ENCODE data around the gene ARF6. TPM values are rescaled to one million over a fixed set of nuclear protein-coding genes. Genes with fewer than 3 reads are reported as not detected.
"Not testable (repeated sequence)": the region's sequence is repeated elsewhere in the genome, so short reads cannot be mapped to it uniquely, and the experiment has no call there.

Gene ARF6
- total RNA-seq, 1 donor from 2014 or later: 61.5 TPM

- TF ChIP-seq CTCF (IDR thresholded peaks at IDR 0.05): no peak
- no peak for DNase-seq
- ATAC-seq: no peak
- no peaks in the 10 kb centered on the region for H3K27me3 ChIP-seq
- H3K9me3 ChIP-seq: no peaks in the 10 kb centered on the region
- H3K27ac ChIP-seq: peak overlapping the region; percentile 42
- peaks cover 24% of the 10 kb centered on the region for H3K36me3 ChIP-seq
- intact Hi-C loops (cut with DNase I): no loop called here
- peaks cover 45% of the 10 kb centered on the region for H3K4me1 ChIP-seq
- peak overlapping the region; percentile 22 for H3K4me3 ChIP-seq
These were observed 5.1 kb downstream of the ARF6 start for GRCh38 chr14:49897965-49898364.

GRCh38 chr14:49898485-49898884 lies 5.6 kb downstream of the ARF6 start:
- H3K27me3 ChIP-seq: no peaks in the 10 kb centered on the region
- intact Hi-C loops (cut with DNase I): no loop called here
- H3K36me3 ChIP-seq: peaks cover 24% of the 10 kb centered on the region
- no peak for ATAC-seq
- peak overlapping the region; percentile 42 for H3K27ac ChIP-seq
- DNase-seq: no peak
- TF ChIP-seq CTCF (IDR thresholded peaks at IDR 0.05): no peak
- H3K4me1 ChIP-seq: peaks cover 45% of the 10 kb centered on the region
- H3K9me3 ChIP-seq: no peaks in the 10 kb centered on the region
- peak overlapping the region; percentile 22 for H3K4me3 ChIP-seq

GRCh38 chr14:49900973-49901372 lies 8.1 kb downstream of the ARF6 start:
- H3K36me3 ChIP-seq: peaks cover 2% of the 10 kb centered on the region
- no peak overlapping the region for H3K4me3 ChIP-seq
- ATAC-seq: no peak
- H3K9me3 ChIP-seq: no peaks in the 10 kb centered on the region
- intact Hi-C loops (cut with DNase I): no loop called here
- no peak for DNase-seq
- no peak for TF ChIP-seq CTCF (IDR thresholded peaks at IDR 0.05)
- H3K27ac ChIP-seq: no peak overlapping the region
- H3K27me3 ChIP-seq: no peaks in the 10 kb centered on the region
- H3K4me1 ChIP-seq: peaks cover 33% of the 10 kb centered on the region

GRCh38 chr14:49902679-49903246 lies 9.9 kb downstream of the ARF6 start:
- H3K27me3 ChIP-seq; ATAC-seq; H3K9me3 ChIP-seq; H3K36me3 ChIP-seq; intact Hi-C loops (cut with DNase I); H3K27ac ChIP-seq; DNase-seq; H3K4me3 ChIP-seq: not testable (repeated sequence)
- peaks cover 23% of the 10 kb centered on the region for H3K4me1 ChIP-seq

- DNase-seq: no peak
- H3K9me3 ChIP-seq: no peaks in the 10 kb centered on the region
- intact Hi-C loops (cut with DNase I): no loop called here
- no peak overlapping the region for H3K27ac ChIP-seq
- H3K4me1 ChIP-seq: peaks cover 13% of the 10 kb centered on the region
- no peak for ATAC-seq
- H3K27me3 ChIP-seq: no peaks in the 10 kb centered on the region
- H3K4me3 ChIP-seq: no peak overlapping the region
- H3K36me3 ChIP-seq: no peaks in the 10 kb centered on the region
- no peak for TF ChIP-seq CTCF (IDR thresholded peaks at IDR 0.05)
These were observed 11.4 kb downstream of the ARF6 start for GRCh38 chr14:49904270-49904669.

GRCh38 chr14:49905989-49906388 lies 13.1 kb downstream of the ARF6 start:
- no peak for TF ChIP-seq CTCF (IDR thresholded peaks at IDR 0.05)
- ATAC-seq: no peak
- Histone ChIP-seq H3K9me3 (no peaks in the 10 kb centered on the region), H3K36me3 (no peaks in the 10 kb centered on the region), H3K27me3 (no peaks in the 10 kb centered on the region), H3K27ac (no peak overlapping the region), H3K4me1 (peaks cover 13% of the 10 kb centered on the region), H3K4me3 (no peak overlapping the region)
- intact Hi-C loops (cut with DNase I): no loop called here
- DNase-seq: no peak
